HepG2 (cell line): ENCODE results near the gene CCL2. TPM values are rescaled to one million over a fixed set of nuclear protein-coding genes. Genes with fewer than 3 reads are reported as not detected.

Source experiments
- ATAC-seq: fragments of 200-7000 bp; cut with Tn5 transposase; 3 replicates; pipeline ENCODE4 v1.9.1; 2020; ENCODE audit warnings: mild to moderate bottlenecking, moderate library complexity
- BruUV-seq: library from RNA; stranded (reverse); fragments of 400-500 nt; replicated peaks from 2 replicates; lab custom pipeline; 2021; lab: Mats Ljungman, UMichigan
- CTCF ChIA-PET: fragments of 300-600 bp; formaldehyde crosslinking; extraction: SDS; loops from one replicate; lab custom pipeline; 2021; ENCODE audit warnings: low total read pairs, inconsistent platforms, low intra/inter-chr PET ratio; lab: Yijun Ruan, JAX
- POLR2A ChIA-PET: fragments of 350-600 bp; sonication (Branson Sonifier 250); formaldehyde crosslinking; loops from one replicate; lab custom pipeline; 2020; ENCODE audit warnings: antibody characterized with exemption, inconsistent platforms; lab: Yijun Ruan, JAX
- DNase-seq: peaks from one replicate; pipeline ENCODE4 v3.0.0-alpha.2; 2015; ENCODE audit warnings: low spot score
- FAIRE-seq: peaks from 3 replicates; lab custom pipeline; 2011; peaks lifted over from hg19 to GRCh38; lab: Jason Lieb, UNC
- H2AFZ ChIP-seq: one replicate; pipeline ENCODE4 v1.6.1; 2011; ENCODE audit warnings: low read length, inconsistent platforms
- H3K27ac ChIP-seq: fragments of 300-600 bp; 3 replicates; pipeline ENCODE4 v1.8.0; 2011; ENCODE audit warnings: mixed run types, mild to moderate bottlenecking, mixed read lengths, low read length, inconsistent platforms; ENCODE audit not compliant: insufficient read depth; ENCODE audit errors: extremely low read length
- H3K27me3 ChIP-seq, 2 experiments: fragments of 200-600 bp in 1 of 2; 2 replicates in 1 of 2; 3 replicates in 1 of 2; pipeline versions ENCODE4 v1.6.0 to v1.8.0; 2011; ENCODE audit warnings: low read length in 2 of 2, mild to moderate bottlenecking in 2 of 2, moderate library complexity in 2 of 2, inconsistent platforms in 1 of 2; ENCODE audit not compliant: insufficient read depth in 2 of 2, control insufficient read depth in 1 of 2
- H3K36me3 ChIP-seq, 2 experiments: fragments of 200-600 bp in 1 of 2; replicated peaks in 1 of 2; 2 replicates in 1 of 2; 3 replicates in 1 of 2; pipeline versions ENCODE4 v1.5.1 to v1.8.0; 2011; ENCODE audit warnings: low read length in 2 of 2, inconsistent platforms in 1 of 2; ENCODE audit not compliant: insufficient read depth in 2 of 2, control insufficient read depth in 1 of 2
- H3K4me1 ChIP-seq: 2 replicates; pipeline ENCODE4 v1.5.1; 2012; ENCODE audit warnings: low read length, inconsistent platforms; ENCODE audit not compliant: insufficient read depth
- H3K4me2 ChIP-seq: 2 replicates; pipeline ENCODE4 v1.6.0; 2011; ENCODE audit warnings: low read depth, low read length, inconsistent platforms
- H3K4me3 ChIP-seq, 3 experiments: fragments of 200-600 bp in 1 of 3; sonication (generic), shearing (Covaris generic) in 1 of 3; replicated peaks in 1 of 3; 2 replicates each; pipeline ENCODE4 v1.5.1; 2011 to 2016; ENCODE audit warnings: low read length in 3 of 3, inconsistent platforms in 2 of 3, low read depth in 2 of 3, mild to moderate bottlenecking in 2 of 3, control low read depth in 1 of 3, mixed read lengths in 1 of 3; ENCODE audit not compliant: insufficient read depth in 1 of 3
- H3K79me2 ChIP-seq: one replicate; pipeline ENCODE4 v1.6.1; 2011; ENCODE audit warnings: low read length, inconsistent platforms; ENCODE audit not compliant: insufficient read depth
- H3K9ac ChIP-seq: 2 replicates; pipeline ENCODE4 v1.6.0; 2011; ENCODE audit warnings: mild to moderate bottlenecking, low read depth, low read length, inconsistent platforms; ENCODE audit not compliant: insufficient read depth
- H3K9me3 ChIP-seq: 2 replicates; pipeline ENCODE4 v1.5.1; 2012; ENCODE audit warnings: mild to moderate bottlenecking, low read length
- H4K20me1 ChIP-seq: 2 replicates; pipeline ENCODE4 v1.6.0; 2011; ENCODE audit warnings: inconsistent platforms, mild to moderate bottlenecking, low read length, moderate library complexity; ENCODE audit not compliant: insufficient read depth
- BCLAF1 ChIP-seq: fragments of 450-650 bp; IDR thresholded peaks from 2 replicates; pipeline ENCODE4 v1.6.1; 2017; ENCODE audit warnings: mild to moderate bottlenecking
- KDM4B ChIP-seq: sonication (generic); formaldehyde crosslinking; IDR thresholded peaks from 2 replicates; pipeline ENCODE4 v1.4.0; 2020; ENCODE audit warnings: missing genetic modification reagents
- ZNF12 ChIP-seq: sonication (generic); formaldehyde crosslinking; IDR thresholded peaks from 2 replicates; pipeline ENCODE4 v1.5.0; 2020; ENCODE audit warnings: missing genetic modification reagents
- ZNF354B ChIP-seq: sonication (generic); formaldehyde crosslinking; IDR thresholded peaks from 2 replicates; pipeline ENCODE4 v1.8.0; 2022; ENCODE audit warnings: mild to moderate bottlenecking, missing genetic modification reagents
- ZNF747 ChIP-seq: sonication (generic); formaldehyde crosslinking; IDR thresholded peaks from 2 replicates; pipeline ENCODE4 v1.8.1; 2023; ENCODE audit warnings: missing genetic modification reagents, mild to moderate bottlenecking, borderline replicate concordance
- ZNF75D ChIP-seq: sonication (generic); formaldehyde crosslinking; IDR thresholded peaks from 2 replicates; pipeline ENCODE4 v1.8.1; 2023; ENCODE audit warnings: missing genetic modification reagents, mild to moderate bottlenecking, borderline replicate concordance
- ZNF781 ChIP-seq: sonication (generic); formaldehyde crosslinking; IDR thresholded peaks from 2 replicates; pipeline ENCODE4 v1.5.1; 2020; ENCODE audit warnings: borderline replicate concordance, mild to moderate bottlenecking, missing genetic modification reagents; ENCODE audit errors: not compliant biosample characterization
- WGBS: methylation state at CpG from one replicate; pipeline ENCODE4 v1.1.6; 2017; ENCODE audit warnings: low lambda C conversion rate; 5-methylcytosine and 5-hydroxymethylcytosine counted together
- in situ Hi-C: cut with HindIII; loops from 2 replicates; pipeline ENCODE4 v1.10.0; 2017; ENCODE audit warnings: low pct_unique_long_range_greater_than_20kb; ENCODE audit not compliant: extremely low pct_ligation_motif_present
- intact Hi-C: fragments of 100-400 bp; cut with micrococcal nuclease; formaldehyde crosslinking; loops from one replicate; pipeline ENCODE4 v1.10.0; 2022; ENCODE audit not compliant: unreplicated experiment
- polyA plus RNA-seq, 8 experiments: library from polyadenylated mRNA; depleted of rRNA in 3 of 8; stranded (reverse) in 7 of 8; unstranded in 1 of 8; fragments of >200 nt; fragmentation: Illumina TruSeq in 4 of 8; extraction: Trizol in 4 of 8; gene quantifications; 2 replicates each; pipeline versions ENCODE4 v1.2.1 to v1.2.3, GENCODE V29; 2011 to 2016; ENCODE audit warnings: low read depth in 4 of 8, missing spikeins in 1 of 8, mixed read lengths in 1 of 8; ENCODE audit not compliant: insufficient read depth in 1 of 8
- total RNA-seq, 5 experiments: library from RNA; depleted of rRNA; stranded (reverse); fragments of >200 nt; fragmentation: Illumina TruSeq; extraction: Trizol; gene quantifications; 2 replicates each; pipeline ENCODE4 v1.2.3, GENCODE V29; 2016; ENCODE audit warnings: low read depth in 1 of 5
- TF ChIP-seq, protein P1 (sequence below): sonication (generic); formaldehyde crosslinking; IDR thresholded peaks from 2 replicates; pipeline ENCODE4 v1.4.0; 2020; ENCODE audit warnings: missing genetic modification reagents, borderline replicate concordance

The CCL2 gene
- total and polyA plus RNA-seq, 2 of the 13 experiments (the other 11 are each of a cell fraction or from before 2014, with no cell fraction given): not detected

DNA sequence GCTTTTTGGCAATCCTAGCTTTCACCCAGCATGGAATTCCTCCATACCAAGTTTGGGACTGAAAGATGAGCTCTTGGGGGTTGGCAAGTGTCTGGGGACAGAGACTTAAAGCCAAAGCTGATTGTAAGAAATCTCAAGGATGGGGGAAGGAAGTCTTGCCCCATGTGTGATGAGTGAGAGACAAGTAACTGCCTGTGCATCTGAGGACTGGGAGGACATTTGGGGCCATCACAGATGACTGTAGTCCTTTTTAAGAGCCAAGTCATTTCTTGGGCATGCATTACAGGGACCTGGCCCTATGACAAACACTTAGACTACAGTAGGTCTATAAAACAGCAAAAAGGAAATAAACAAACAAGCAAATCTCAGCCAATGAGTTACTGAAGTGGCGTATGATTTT, 36.3 kb upstream of the CCL2 start:
- no peaks in the 10 kb centered on the region for H4K20me1 ChIP-seq
- intact Hi-C loops: no loop called here
- BruUV-seq: no TSS peak
- no peak overlapping the region for H3K4me2 ChIP-seq
- no peaks in the 10 kb centered on the region for H3K36me3 ChIP-seq
- H3K4me1 ChIP-seq: no peaks in the 10 kb centered on the region
- WGBS: 83% methylated on average over 1 of the region's 1 CpG
- DNase-seq (no peak), FAIRE-seq (no peak), ATAC-seq (no peak)
- in situ Hi-C loops: no loop called here
- no peaks in the 10 kb centered on the region for H3K79me2 ChIP-seq
- peaks cover 33% of the 10 kb centered on the region for H3K9me3 ChIP-seq
- no peak overlapping the region for H3K27ac ChIP-seq
- no peak overlapping the region for H3K4me3 ChIP-seq
- H2AFZ ChIP-seq: no peak overlapping the region
- CTCF ChIA-PET: no interaction called here
- POLR2A ChIA-PET: no interaction called here
- no peak overlapping the region for H3K9ac ChIP-seq
- no peak for TF ChIP-seq BCLAF1
- no peak for TF ChIP-seq ZNF75D (CRISPR knock-in tag)
- no peak for TF ChIP-seq ZNF747
- TF ChIP-seq, protein P1, sequence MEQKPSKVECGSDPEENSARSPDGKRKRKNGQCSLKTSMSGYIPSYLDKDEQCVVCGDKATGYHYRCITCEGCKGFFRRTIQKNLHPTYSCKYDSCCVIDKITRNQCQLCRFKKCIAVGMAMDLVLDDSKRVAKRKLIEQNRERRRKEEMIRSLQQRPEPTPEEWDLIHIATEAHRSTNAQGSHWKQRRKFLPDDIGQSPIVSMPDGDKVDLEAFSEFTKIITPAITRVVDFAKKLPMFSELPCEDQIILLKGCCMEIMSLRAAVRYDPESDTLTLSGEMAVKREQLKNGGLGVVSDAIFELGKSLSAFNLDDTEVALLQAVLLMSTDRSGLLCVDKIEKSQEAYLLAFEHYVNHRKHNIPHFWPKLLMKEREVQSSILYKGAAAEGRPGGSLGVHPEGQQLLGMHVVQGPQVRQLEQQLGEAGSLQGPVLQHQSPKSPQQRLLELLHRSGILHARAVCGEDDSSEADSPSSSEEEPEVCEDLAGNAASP (CRISPR knock-in tag): no peak
- TF ChIP-seq ZNF12: no peak
- TF ChIP-seq ZNF354B (CRISPR knock-in tag): no peak
- TF ChIP-seq KDM4B (CRISPR knock-in tag): no peak
- no peak for TF ChIP-seq ZNF781 (CRISPR knock-in tag)
- no peaks in the 10 kb centered on the region for H3K27me3 ChIP-seq
